Thyroid gland (tissue), 4 donors: ENCODE results near the gene TYSND1.

Experiments
- CTCF ChIP-seq, 6 experiments: fragments of 200-600 bp in 3 of 6; fragments of 450-650 bp in 3 of 6; sonication (generic) in 3 of 6; IDR thresholded peaks; one replicate each; pipeline ENCODE4 v1.5.1; 2016 to 2019; ENCODE audit warnings: antibody characterized with exemption in 6 of 6, mild to moderate bottlenecking in 2 of 6, inconsistent platforms in 1 of 6, moderate library complexity in 1 of 6
- POLR2A ChIP-seq, 2 donors: fragments of 450-650 bp; IDR thresholded peaks; one replicate each; pipeline ENCODE4 v1.6.1; 2017; ENCODE audit warnings: antibody characterized with exemption in 2 of 2, mild to moderate bottlenecking in 2 of 2, moderate library complexity in 1 of 2

GRCh38 chr10:70098271-70098670 lies 48.2 kb downstream of the TYSND1 start:
- TF ChIP-seq POLR2A (IDR thresholded peaks at IDR 0.05) (no peak), CTCF (IDR thresholded peaks at IDR 0.05) (no peak)
